Skeletal muscle tissue (tissue), 4 donors: ENCODE results near the gene STAT3. TPM values are rescaled to one million over a fixed set of nuclear protein-coding genes. Genes with fewer than 3 reads are reported as not detected.
"Not testable (repeated sequence)": the region's sequence is repeated elsewhere in the genome, so short reads cannot be mapped to it uniquely, and the experiment has no call there.

Source experiments
- H3K27ac ChIP-seq: one replicate; pipeline ENCODE4 v1.7.0; 2013; ENCODE audit warnings: mild to moderate bottlenecking, low read depth, low read length, inconsistent platforms
- H3K27me3 ChIP-seq, 3 donors: one replicate each; pipeline ENCODE4 v1.7.0; 2013; ENCODE audit warnings: low read length in 3 of 3; ENCODE audit not compliant: control insufficient read depth in 3 of 3, insufficient read depth in 3 of 3
- H3K36me3 ChIP-seq, 3 donors: one replicate each; pipeline ENCODE4 v1.7.0; 2013; ENCODE audit warnings: low read length in 3 of 3; ENCODE audit not compliant: control insufficient read depth in 3 of 3, insufficient read depth in 3 of 3
- H3K4me1 ChIP-seq, 3 donors: one replicate each; pipeline ENCODE4 v1.7.0; 2013; ENCODE audit warnings: low read length in 3 of 3, mild to moderate bottlenecking in 3 of 3; ENCODE audit not compliant: control insufficient read depth in 3 of 3, insufficient read depth in 3 of 3
- H3K4me3 ChIP-seq, 3 donors: one replicate each; pipeline ENCODE4 v1.7.0; 2013; ENCODE audit warnings: low read length in 3 of 3
- H3K9ac ChIP-seq, 3 donors: one replicate each; pipeline ENCODE4 v1.7.0; 2013; ENCODE audit warnings: low read length in 3 of 3, mild to moderate bottlenecking in 3 of 3, moderate library complexity in 2 of 3, low read depth in 1 of 3
- H3K9me3 ChIP-seq, 3 donors: one replicate each; pipeline ENCODE4 v1.7.0; 2013; ENCODE audit warnings: low read length in 3 of 3; ENCODE audit not compliant: control insufficient read depth in 3 of 3
- total RNA-seq: library from RNA; depleted of rRNA; stranded (reverse); fragments of >200 nt; gene quantifications from one replicate; pipeline ENCODE4 v1.2.3, GENCODE V29; 2014
- donor health status: Osteomylitis.

STAT3 gene
- total RNA-seq, 1 donor from 2014 or later = 44.9 TPM

DNA sequence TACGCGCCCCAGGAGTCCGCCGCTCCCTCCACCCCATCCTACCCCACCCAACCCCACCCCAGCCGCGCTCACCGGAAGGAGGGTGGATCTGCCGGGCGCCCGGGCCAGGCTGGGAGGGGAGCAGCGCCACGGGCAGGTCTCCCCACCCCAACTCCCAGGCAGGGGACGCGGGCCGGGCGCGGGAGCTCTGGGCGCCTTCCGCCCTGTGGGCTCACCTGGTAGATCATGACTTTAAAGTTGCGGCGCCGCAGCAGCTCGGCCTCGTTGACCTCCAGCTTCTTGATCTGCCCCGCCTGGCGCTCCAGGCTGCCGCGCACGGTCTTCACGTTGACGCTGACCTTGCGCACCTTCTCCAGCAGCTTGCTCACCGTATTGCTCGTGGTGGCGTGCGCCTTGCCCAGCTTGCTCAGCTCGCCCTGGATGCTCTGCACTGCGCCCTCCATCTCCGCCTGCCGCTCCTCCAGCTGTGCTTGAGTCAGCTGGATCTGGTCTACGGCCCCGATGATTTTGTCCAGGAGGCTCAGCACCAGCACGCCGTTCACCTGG is 34.2 kb upstream of the STAT3 start:
- no peaks in the 10 kb centered on the region for H3K27me3 ChIP-seq
- H3K36me3 ChIP-seq = peaks cover 0 to 3% (median 0%) of the 10 kb centered on the region in 3 donors
- H3K4me1 ChIP-seq = peaks cover 40 to 56% (median 42%) of the 10 kb centered on the region in 3 donors
- H3K4me3 ChIP-seq = peak overlapping the region; percentile 97 to 99 (median 99)
- H3K9me3 ChIP-seq = no peaks in the 10 kb centered on the region
- H3K27ac ChIP-seq = peak overlapping the region; percentile 96
- H3K9ac ChIP-seq = peak overlapping the region; percentile 84 to 100 (median 99)

DNA sequence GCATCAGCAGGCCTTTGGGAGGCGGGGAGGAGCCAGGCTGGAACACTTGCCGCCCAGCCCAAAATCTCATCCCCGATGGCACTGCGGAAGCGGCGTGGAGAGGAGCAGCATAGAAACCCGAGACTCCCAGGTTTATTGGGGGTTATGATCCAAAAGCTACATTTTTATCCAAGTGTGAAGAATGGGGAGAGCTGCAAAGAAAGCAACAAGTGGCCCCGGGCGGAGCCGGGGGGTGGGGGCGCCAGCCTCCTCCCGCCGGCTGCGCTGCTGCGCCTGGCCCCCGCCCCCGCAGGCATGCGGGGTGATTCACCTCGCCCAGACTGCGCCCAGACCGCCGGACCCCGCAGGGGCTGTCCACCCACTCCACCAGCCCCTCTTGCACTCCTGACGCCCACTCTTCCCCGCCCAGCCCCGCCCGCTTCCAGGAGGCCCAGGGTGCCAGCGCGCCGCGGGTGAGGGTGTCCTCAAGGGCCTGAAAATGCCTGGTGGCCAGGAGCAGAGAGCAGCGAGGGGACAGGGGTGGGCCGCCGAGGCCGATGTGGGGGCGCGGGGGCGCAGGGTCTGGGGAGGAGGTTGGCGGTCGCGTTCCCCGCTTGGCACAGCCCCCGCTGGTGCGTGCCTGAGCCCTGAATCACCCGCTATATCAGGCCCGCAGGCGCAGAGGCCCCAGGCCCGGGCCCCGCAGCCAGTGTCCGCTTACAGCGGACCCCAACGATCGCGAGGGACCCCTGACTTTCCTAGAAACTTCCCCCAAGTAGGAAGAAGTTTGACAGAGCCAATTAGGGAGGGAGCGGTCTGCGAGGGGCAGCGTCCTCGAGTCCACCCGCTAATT is 33.5 kb upstream of the STAT3 start:
- no peaks in the 10 kb centered on the region for H3K27me3 ChIP-seq
- peak overlapping the region; percentile 96 for H3K27ac ChIP-seq
- H3K4me3 ChIP-seq = peak overlapping the region; percentile 97 to 99 (median 99)
- no peaks in the 10 kb centered on the region for H3K9me3 ChIP-seq
- peaks cover 47 to 63% (median 50%) of the 10 kb centered on the region in 3 donors for H3K4me1 ChIP-seq
- H3K9ac ChIP-seq = peak overlapping the region; percentile 84 to 100 (median 99)
- peaks cover 0 to 3% (median 0%) of the 10 kb centered on the region in 3 donors for H3K36me3 ChIP-seq

DNA sequence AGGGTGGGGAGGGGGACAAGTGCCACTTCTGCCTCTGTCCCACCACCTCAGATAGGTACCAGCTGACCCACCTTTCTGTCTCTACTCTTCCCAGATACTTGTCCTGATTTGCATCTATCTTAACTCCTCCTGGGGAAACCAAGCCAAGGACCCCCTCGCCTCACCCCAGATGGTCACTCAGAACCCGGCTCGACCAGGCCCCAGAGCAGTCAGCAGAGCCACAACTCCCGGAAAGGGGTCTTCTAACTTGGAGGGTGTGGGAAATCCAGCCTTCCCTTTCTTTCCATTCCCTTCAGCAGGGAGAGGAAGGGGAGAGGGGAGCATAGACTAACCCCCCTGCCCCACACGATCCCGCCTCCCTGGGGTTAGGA is 32.9 kb upstream of the STAT3 start:
- Histone ChIP-seq H3K27me3 (no peaks in the 10 kb centered on the region), H3K9me3 (no peaks in the 10 kb centered on the region), H3K4me1 (peaks cover 53 to 68% (median 55%) of the 10 kb centered on the region in 3 donors), H3K4me3 (peak overlapping the region; percentile 97 to 99 (median 99)), H3K9ac (peak overlapping the region; percentile 84 to 100 (median 99)), H3K27ac (peak overlapping the region; percentile 96), H3K36me3 (peaks cover 0 to 3% (median 0%) of the 10 kb centered on the region in 3 donors)

DNA sequence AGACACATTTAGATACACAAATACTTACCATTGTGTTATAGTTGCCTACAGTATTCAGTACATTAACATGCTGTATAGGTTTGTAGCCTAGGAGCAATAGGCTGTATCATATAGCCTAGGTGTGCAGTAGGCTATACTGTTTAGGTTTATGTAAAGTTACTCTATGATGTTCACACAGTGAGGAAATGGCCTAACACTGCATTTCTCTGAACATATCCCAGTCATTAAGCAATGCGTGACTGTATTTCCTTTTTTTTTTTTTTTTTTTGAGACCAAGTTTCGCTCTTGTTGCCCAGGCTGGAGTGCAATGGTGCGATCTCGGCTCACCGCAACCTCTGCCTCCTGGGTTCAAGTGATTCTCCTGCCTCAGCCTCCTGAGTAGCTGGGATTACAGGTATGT is 29.7 kb upstream of the STAT3 start:
- H3K27me3 ChIP-seq, H3K9me3 ChIP-seq, H3K4me3 ChIP-seq, H3K9ac ChIP-seq, H3K36me3 ChIP-seq: not testable (repeated sequence)
- H3K4me1 ChIP-seq = peaks cover 64 to 77% (median 66%) of the 10 kb centered on the region in 3 donors
- H3K27ac ChIP-seq = peak overlapping the region; percentile 36

DNA sequence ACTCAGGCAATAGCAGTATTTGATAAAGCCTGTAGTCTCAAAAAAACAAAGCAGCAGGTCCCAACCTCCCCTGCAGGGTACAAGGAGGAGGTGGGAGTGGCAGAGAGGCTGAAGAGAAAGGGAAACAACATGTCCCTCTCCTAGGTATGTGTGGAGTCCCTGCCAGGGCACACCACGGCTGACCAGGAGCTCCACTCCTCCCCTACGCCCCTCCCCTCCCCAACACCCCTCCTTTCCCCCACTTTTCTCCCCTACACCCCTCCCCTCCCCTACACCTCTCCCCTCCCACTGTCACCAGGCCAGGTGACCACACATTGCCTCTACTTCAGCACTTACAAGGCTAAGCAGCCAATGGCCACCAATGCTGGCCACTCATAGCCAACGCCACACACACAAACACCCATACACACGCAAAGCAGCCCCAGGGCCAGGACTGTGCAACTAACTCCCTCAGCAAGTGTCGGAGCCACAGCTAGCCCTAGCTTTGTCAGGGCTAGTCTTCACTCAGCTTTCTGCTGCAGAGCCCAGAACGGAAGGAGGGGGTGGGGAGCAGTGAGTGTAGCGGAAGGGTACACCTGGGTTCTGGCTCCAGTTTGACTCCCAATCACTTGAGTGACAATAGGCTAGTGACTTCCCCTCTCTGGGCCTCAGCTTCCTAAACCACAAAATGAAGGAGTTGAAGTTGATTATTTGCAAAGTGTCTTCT is 26.6 kb upstream of the STAT3 start:
- Histone ChIP-seq H3K9ac (peak overlapping the region in 1 of 3 donors; percentile 25), H3K4me3 (peak overlapping the region in 2 of 3 donors; percentile 11 to 52), H3K27ac (peak overlapping the region; percentile 54), H3K9me3 (no peaks in the 10 kb centered on the region), H3K36me3 (peaks cover 0 to 4% (median 0%) of the 10 kb centered on the region in 3 donors), H3K27me3 (no peaks in the 10 kb centered on the region), H3K4me1 (peaks cover 67 to 73% (median 69%) of the 10 kb centered on the region in 3 donors)

DNA sequence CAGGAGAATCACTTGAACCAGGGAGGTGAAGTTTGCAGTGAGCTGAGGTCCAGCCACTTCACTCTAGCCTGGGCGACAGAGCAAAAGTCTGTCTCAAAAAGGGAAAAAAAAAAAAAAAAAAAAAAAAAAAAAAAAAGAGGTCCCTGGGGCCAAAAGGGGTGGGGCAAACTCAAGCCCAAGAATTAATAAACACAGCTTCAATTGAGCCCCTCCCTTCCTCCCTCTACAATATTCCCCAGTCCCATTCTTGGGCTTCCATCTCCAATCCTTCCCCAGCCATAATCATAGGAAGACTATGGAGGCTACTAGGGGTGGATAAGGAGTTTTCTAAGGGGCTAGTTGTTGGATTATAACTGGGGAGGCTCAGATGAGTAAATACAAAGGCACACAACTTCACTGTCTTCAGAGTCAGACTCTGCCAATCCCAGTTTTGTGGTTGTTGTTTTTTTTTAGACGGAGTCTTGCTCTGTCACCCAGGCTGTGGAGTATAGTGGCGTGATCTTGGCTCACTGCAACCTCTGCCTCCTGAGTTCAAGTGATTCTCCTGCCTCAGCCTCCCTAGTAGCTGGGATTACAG is 25.3 kb upstream of the STAT3 start:
- no peak overlapping the region for H3K9ac ChIP-seq
- peaks cover 69 to 77% (median 72%) of the 10 kb centered on the region in 3 donors for H3K4me1 ChIP-seq
- H3K4me3 ChIP-seq = no peak overlapping the region
- H3K9me3 ChIP-seq = no peaks in the 10 kb centered on the region
- H3K27me3 ChIP-seq = no peaks in the 10 kb centered on the region
- peak overlapping the region; percentile 25 for H3K27ac ChIP-seq
- peaks cover 0 to 4% (median 0%) of the 10 kb centered on the region in 3 donors for H3K36me3 ChIP-seq

DNA sequence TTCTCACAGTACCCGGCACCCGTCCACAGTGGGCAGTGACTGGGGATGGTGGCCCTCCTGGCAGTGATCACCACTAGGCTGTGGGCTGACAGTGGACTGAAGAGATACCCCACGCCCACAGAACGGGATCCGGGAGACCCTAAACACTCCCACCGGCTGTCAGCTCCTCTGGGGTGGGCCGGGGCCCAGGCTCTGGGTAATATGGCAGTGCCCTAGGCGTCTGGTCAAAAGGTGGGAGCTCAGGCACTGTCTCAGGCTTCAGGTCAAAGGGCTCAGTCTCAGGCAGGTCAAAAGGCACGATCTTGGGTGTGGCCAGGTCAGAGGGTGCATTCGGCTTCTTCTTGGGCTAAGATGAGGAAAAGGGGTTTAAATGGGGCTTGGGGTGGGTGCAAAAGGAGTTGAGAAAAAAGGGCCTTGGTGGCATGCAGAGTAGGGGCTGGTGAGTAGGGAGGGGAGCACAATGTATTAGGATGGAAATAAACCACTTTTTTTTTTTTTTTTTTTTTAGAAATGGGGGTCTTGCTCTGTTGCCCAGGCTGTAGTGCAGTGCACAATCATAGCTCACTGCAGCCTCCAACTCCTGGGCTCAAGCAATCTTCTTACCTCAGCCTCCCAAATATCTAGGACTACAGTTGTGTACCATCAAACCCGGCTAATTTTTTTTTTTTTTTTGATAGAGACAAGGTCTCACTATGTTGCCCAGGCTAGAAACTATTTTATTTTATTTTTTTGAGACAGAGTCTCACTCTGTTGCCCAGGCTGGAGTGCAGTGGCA is 23.9 kb upstream of the STAT3 start:
- H3K4me3 ChIP-seq = peak overlapping the region in 1 of 3 donors; percentile 22
- no peaks in the 10 kb centered on the region for H3K27me3 ChIP-seq
- peak overlapping the region in 2 of 3 donors; percentile 53 to 62 for H3K9ac ChIP-seq
- no peaks in the 10 kb centered on the region for H3K9me3 ChIP-seq
- H3K27ac ChIP-seq = peak overlapping the region; percentile 51
- peaks cover 0 to 4% (median 0%) of the 10 kb centered on the region in 3 donors for H3K36me3 ChIP-seq
- H3K4me1 ChIP-seq = peaks cover 71 to 81% (median 76%) of the 10 kb centered on the region in 3 donors

DNA sequence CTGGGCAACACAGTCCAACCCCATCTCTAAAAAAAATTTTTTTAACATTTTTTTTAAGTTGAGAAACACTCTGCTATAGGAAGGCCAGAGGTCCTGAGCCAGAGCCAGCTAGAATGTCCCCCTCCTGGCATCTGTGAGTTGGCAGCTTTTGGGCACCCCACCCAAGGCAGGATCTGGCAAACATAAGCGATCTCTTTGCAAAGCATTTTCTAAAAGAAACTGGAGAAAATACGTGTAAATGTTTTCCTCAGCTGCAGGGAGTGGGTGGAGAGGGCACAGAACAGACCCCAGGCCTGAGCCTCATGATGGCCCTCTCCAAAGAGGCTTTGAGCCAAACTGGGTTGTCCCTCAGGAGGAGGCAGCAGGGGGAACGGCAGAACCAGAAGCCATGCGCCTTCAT is 23.1 kb upstream of the STAT3 start:
- H3K9me3 ChIP-seq = no peaks in the 10 kb centered on the region
- peak overlapping the region; percentile 51 for H3K27ac ChIP-seq
- no peak overlapping the region for H3K4me3 ChIP-seq
- H3K4me1 ChIP-seq = peaks cover 71 to 81% (median 77%) of the 10 kb centered on the region in 3 donors
- H3K27me3 ChIP-seq = no peaks in the 10 kb centered on the region
- H3K36me3 ChIP-seq = peaks cover 0 to 4% (median 0%) of the 10 kb centered on the region in 3 donors
- peak overlapping the region; percentile 12 to 62 (median 53) for H3K9ac ChIP-seq

DNA sequence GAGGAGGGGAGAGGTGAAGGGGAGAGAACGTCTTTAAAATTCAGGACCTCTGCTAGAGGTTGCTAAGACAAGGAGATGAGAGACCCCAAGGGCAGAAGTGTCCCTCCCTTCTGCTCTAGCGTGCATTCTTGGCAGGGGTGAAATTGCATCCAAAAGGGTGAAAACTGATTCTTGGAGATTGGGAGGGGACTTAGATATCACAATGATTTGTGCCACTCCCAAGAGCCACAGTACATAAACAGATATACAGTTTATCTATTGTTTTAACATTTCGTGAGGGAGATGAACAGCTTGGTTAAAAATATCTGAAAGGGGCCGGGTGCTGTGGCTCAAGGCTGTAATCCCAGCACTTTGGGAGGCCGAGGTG is 22.1 kb upstream of the STAT3 start:
- Histone ChIP-seq H3K36me3 (peaks cover 0 to 4% (median under 1%) of the 10 kb centered on the region in 3 donors), H3K27me3 (no peaks in the 10 kb centered on the region), H3K4me3 (peak overlapping the region in 2 of 3 donors; percentile 40 to 58), H3K9me3 (no peaks in the 10 kb centered on the region), H3K4me1 (peaks cover 70 to 82% (median 78%) of the 10 kb centered on the region in 3 donors), H3K27ac (peak overlapping the region; percentile 78), H3K9ac (peak overlapping the region; percentile 28 to 64 (median 30))
